Thyroid gland (tissue), 4 donors: ENCODE data around the gene CS.
"Not testable (repeated sequence)": the region's sequence is repeated elsewhere in the genome, so short reads cannot be mapped to it uniquely, and the experiment has no call there.

Experiments
- POLR2A ChIP-seq, 2 donors: fragments of 450-650 bp; IDR thresholded peaks; one replicate each; pipeline ENCODE4 v1.6.1; 2017; ENCODE audit warnings: antibody characterized with exemption in 2 of 2, mild to moderate bottlenecking in 2 of 2, moderate library complexity in 1 of 2
- TF ChIP-seq, protein P1 (sequence below), 6 experiments: fragments of 200-600 bp in 3 of 6; fragments of 450-650 bp in 3 of 6; sonication (generic) in 3 of 6; IDR thresholded peaks; one replicate each; pipeline ENCODE4 v1.5.1; 2016 to 2019; ENCODE audit warnings: antibody characterized with exemption in 6 of 6, mild to moderate bottlenecking in 2 of 6, inconsistent platforms in 1 of 6, moderate library complexity in 1 of 6

DNA sequence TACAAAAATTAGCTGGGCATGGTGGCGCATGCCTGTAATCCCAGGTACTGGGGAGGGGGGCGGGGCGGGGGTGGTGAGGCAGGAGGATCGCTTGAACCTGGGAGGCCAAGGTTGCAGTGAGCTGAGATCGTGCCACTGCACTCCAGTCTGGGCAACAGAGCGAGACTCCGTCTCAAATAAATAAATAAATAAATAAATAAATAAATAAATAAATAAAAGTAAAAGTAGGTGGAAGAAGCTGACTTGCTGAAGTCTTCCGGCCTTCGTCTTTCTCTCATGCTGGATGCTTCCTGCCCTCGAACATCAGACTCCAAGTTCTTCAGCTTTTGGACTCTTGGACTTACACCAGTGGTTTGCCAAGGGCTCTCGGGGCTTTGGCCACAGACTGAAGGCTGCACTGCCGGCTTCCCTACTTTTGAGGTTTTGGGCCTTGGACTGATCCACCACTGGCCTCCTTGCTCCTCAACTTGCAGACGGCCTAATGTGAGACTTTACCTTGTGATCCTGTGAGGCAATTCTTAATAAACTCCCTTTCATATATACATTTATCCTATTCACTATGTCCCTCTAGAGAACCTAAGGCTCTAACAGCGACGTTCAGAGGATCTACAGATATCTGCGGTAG is 34.0 kb downstream of the CS start:
- TF ChIP-seq, protein P1, sequence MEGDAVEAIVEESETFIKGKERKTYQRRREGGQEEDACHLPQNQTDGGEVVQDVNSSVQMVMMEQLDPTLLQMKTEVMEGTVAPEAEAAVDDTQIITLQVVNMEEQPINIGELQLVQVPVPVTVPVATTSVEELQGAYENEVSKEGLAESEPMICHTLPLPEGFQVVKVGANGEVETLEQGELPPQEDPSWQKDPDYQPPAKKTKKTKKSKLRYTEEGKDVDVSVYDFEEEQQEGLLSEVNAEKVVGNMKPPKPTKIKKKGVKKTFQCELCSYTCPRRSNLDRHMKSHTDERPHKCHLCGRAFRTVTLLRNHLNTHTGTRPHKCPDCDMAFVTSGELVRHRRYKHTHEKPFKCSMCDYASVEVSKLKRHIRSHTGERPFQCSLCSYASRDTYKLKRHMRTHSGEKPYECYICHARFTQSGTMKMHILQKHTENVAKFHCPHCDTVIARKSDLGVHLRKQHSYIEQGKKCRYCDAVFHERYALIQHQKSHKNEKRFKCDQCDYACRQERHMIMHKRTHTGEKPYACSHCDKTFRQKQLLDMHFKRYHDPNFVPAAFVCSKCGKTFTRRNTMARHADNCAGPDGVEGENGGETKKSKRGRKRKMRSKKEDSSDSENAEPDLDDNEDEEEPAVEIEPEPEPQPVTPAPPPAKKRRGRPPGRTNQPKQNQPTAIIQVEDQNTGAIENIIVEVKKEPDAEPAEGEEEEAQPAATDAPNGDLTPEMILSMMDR (IDR thresholded peaks at IDR 0.05) = not testable (repeated sequence)
- not testable (repeated sequence) for TF ChIP-seq POLR2A (IDR thresholded peaks at IDR 0.05)
